Ovary (tissue), 3 donors: ENCODE data around the gene UBXN6.

ENCODE experiments used
- CTCF ChIP-seq, 3 donors: fragments of 450-650 bp in 2 of 3; fragments of 200-600 bp in 1 of 3; IDR thresholded peaks; one replicate each; pipeline versions ENCODE4 v1.5.1 to v1.8.0; 2016 to 2022; ENCODE audit warnings: antibody characterized with exemption in 3 of 3, mild to moderate bottlenecking in 1 of 3
- EP300 ChIP-seq: sonication (generic); formaldehyde crosslinking; IDR thresholded peaks from one replicate; pipeline ENCODE4 v1.6.1; 2017; ENCODE audit warnings: antibody characterized with exemption
- donor health status: DM: no; HTN: no; CAD: no.

- TF ChIP-seq CTCF (IDR thresholded peaks at IDR 0.05) (no peak), EP300 (no peak)
These were observed 44.0 kb downstream of the UBXN6 start for GRCh38 chr19:4413588-4413987.
